ENCODE data around the gene VMP1.

VMP1 gene

DNA sequence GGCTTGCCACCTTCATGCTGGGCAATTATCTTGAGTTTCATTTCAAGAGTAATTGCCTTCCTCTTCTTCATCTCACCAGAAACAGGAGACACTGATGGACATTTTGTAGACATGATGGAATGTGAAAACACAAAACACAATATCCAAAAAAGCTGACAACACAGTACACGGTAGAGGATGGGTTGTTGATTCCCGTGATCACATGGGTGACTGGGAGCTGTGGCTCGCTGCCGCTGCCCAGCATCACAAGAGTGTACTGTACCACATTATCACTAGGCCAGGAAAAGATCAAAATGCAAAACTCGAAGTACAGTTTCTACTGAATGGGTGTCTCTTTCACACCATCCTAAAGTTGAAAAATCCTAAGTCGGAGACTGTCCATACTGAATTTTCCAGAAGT is 7.7 kb upstream of the VMP1 start:
- in situ Hi-C loops (cut with MboI; ENCODE audit: low pct_unique_long_range_greater_than_20kb, low sequenced_read_pairs) = no loop called here
- no peak for DNase-seq

DNA sequence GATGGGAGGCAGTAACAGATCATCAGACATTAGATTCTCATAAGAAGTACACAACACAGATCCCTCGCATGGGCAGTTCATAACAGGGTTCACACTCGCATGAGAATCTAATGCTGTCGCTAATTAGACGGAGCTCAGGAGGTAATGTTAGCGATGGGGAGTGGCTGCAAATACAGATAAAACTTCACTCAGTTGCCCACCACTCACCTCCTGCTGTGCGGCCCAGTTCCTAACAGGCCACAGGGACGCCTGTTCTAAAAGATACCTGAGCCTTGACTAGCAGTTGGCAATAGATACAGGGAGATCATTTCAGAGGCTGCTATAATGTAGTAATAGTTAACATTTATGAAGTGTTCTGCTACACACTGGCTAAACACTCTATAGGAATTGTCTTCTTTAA is 5.2 kb upstream of the VMP1 start:
- in situ Hi-C loops (cut with MboI; ENCODE audit: low pct_unique_long_range_greater_than_20kb, low sequenced_read_pairs) = no loop called here
- no peak for DNase-seq

DNA sequence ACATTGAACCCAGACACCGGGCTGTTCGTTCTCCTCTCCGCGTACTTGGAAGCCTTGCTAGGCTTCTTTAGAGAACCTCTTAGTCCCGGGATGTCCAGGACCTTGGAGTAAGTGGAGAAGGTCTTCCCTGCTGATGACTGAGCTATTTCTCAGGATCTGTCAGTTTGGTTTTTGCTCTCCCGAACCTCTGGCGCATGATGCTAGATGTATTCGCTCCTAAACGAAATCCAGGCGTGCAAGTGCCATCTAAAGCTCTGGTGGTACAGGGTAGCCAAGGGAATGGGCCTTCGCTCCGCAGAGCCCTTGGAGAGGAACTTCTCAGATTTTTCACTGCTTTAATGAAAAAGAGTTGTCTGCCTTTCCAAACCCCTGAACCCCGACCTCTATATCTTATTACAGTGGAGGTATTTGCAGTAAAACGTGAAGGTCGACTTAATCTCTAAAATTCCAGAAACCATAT is 547 bp downstream of the VMP1 start:
- in situ Hi-C loops (cut with MboI; ENCODE audit: low pct_unique_long_range_greater_than_20kb, low sequenced_read_pairs) = no loop called here

DNA sequence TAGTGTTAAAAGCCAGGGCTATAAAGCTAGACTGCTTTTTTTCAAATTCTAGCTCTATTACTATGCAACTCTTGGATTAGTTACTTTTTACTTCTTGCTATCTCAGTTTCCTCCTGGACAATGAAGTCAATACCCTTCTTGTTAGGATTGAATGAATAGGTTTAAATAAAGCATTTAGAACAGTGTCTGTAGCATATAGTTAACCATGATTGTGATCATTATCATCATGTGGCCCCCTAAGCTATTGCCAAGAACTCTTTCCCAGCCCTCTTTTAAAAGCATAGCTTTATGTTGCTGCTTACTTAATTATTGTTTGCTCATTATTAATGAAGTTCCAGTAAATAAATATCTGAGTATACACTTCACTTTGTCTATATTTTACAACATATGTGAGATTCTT is 4.5 kb downstream of the VMP1 start:
- no peak for DNase-seq
- in situ Hi-C loops (cut with MboI; ENCODE audit: low pct_unique_long_range_greater_than_20kb, low sequenced_read_pairs) = no loop called here

More for the DNA sequence above, 547 bp downstream of the VMP1 start:
- no peak for DNase-seq

DNA sequence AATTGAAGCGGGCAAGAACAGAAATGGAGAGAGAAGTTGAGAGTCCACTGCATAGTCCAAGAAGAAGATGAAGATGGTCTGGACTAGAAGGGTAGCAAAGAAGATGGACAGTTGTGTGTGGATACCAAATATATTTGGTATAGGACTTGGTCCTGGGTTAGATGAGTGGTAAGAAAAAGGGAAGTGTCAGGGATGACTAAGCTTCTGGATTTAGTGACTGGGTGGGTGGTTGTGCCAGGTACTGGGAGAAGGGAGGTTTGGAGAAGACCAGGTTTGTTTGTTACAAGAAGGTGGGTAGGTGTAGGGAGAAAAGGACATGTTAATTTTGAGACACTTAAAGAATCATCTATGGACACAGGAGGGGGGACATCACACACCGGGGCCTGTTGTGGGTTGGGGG is 5.4 kb downstream of the VMP1 start:
- DNase-seq = peak; percentile 48
- in situ Hi-C loops (cut with MboI; ENCODE audit: low pct_unique_long_range_greater_than_20kb, low sequenced_read_pairs) = no loop called here

DNA sequence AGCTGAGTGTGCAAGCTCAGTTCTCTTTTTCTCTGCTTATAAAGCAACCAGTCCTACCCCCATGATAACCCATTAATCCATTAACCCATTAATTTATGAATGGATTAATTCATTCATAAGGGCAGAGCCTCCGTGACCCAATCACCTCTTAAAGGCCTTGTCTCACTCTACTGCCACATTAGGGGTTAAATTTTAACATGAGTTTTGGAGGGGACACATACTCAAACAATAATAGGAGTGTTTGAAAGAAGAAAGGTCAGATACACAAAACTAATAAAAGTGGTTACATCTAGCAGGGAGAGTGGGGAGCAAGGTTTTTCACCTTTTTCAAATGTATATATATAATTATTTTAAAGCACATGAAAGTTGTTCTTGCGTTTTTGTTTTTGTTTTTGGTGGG is 6.8 kb downstream of the VMP1 start:
- DNase-seq = no peak
- in situ Hi-C loops (cut with MboI; ENCODE audit: low pct_unique_long_range_greater_than_20kb, low sequenced_read_pairs) = no loop called here

DNA sequence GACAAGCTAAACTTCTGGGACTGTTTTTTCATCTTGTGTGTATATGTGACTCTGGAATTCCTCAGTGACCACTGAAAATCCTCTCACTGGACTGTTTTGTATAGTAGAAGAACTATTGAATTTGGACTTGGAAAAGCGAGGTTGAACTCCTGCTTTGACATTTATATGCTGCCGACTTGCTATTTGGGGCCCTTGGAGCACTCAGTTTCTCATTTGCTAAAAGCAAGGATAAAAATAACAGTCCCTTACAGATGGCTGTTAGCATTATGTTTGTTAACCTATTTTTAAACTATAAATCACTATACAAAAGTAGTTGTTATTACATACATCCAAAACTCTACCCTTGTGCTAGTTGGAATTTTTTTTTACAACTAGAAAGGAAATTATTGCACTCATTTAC is 9.0 kb downstream of the VMP1 start:
- DNase-seq = no peak
- in situ Hi-C loops (cut with MboI; ENCODE audit: low pct_unique_long_range_greater_than_20kb, low sequenced_read_pairs) = no loop called here

DNA sequence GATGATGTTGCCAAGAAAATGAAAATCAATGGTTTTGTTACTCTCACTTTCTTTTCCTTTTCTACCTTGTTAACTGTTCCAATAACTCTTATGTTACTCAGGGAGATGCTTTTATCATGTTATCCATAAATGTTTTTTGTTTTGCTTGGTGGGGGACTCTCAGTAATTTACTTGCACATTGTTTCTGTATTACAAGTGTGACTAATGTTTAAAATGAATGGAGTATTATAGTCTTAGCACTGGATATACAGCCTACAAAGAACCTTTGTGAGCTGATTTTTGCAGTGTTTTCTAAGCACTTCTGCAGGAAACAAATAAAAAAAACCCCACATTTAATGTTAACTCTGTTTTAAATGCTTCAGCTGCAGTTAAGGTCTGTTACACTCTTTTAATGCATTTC is 12.1 kb downstream of the VMP1 start:
- in situ Hi-C loops (cut with MboI; ENCODE audit: low pct_unique_long_range_greater_than_20kb, low sequenced_read_pairs) = no loop called here
- DNase-seq = no peak

DNA sequence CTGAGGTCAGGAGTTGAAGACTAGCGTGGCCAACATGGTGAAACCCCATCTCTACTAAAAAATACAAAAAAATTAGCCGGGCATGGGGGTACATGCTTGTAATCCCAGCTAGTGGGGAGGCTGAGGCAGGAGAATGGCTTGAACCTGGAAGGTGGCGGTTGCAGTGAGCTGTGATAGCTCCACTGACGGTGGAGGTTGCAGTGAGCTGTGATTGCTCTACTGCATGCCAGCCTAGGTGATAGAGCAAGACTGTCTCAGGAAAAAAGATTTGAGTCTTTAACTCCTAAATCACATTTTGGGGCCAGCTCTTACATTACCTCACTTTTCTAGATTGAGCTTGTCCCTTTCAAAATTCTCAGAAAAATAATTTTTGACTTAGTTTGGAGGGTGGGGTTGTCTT is 15.2 kb downstream of the VMP1 start:
- in situ Hi-C loops (cut with MboI; ENCODE audit: low pct_unique_long_range_greater_than_20kb, low sequenced_read_pairs) = no loop called here
- no peak for DNase-seq

DNA sequence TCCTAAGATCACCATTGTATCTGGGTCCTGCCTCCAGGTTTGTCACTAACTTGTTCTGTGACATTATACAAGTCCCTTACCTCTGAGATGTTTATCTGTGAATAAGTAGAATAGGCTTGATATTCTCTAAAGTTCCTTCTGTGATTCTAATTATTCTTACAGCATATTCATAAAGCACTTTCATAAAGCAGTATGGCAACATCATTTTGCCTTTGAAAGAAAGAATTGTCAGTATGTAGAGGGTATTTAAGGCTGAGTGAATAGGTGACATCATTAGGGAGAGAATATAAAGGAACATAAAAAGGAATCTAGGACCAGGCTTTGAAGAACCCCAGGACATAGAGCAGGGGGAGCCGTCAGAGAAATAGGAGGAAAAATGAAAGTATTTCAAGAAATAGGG is 15.6 kb downstream of the VMP1 start:
- DNase-seq = no peak
- in situ Hi-C loops (cut with MboI; ENCODE audit: low pct_unique_long_range_greater_than_20kb, low sequenced_read_pairs) = no loop called here

DNA sequence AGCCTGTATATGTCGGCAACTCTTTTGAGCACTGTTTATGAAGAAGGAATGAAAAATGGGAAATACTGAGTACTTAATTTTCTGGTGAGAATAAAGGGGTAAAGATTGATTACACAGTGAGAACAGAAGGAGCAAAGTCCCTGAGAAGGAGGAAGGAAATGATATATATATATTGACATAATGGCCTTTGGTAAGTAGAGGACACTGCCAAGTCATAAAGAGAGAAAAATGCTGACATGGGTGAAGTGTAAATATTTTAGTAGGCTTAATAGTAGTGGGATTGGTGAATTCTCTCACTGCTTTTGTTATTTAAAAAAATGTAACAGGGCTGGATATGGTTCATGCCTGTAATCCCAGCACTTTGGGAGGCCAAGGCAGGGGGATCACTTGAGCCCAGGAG is 16.2 kb downstream of the VMP1 start:
- in situ Hi-C loops (cut with MboI; ENCODE audit: low pct_unique_long_range_greater_than_20kb, low sequenced_read_pairs) = no loop called here
- DNase-seq = no peak

DNA sequence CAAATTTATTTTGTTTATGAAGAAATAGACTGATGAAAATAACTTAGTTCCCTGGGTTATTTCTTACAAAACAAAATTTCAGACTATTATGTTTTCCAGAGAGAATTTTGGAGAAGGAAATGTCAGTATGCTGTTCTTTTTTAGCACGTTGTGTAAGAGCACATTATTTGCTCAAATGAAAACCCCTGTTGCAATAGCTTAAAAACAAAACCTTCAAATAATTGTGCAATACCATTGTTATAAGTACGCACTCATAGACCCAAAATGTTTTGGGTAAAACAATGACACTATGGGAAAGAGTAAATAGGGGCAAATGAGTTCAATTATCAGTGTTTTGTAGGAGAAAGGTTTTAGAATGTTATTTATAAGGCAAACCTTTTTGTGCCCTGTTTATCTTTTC is 18.2 kb downstream of the VMP1 start:
- in situ Hi-C loops (cut with MboI; ENCODE audit: low pct_unique_long_range_greater_than_20kb, low sequenced_read_pairs) = no loop called here
- DNase-seq = no peak

DNA sequence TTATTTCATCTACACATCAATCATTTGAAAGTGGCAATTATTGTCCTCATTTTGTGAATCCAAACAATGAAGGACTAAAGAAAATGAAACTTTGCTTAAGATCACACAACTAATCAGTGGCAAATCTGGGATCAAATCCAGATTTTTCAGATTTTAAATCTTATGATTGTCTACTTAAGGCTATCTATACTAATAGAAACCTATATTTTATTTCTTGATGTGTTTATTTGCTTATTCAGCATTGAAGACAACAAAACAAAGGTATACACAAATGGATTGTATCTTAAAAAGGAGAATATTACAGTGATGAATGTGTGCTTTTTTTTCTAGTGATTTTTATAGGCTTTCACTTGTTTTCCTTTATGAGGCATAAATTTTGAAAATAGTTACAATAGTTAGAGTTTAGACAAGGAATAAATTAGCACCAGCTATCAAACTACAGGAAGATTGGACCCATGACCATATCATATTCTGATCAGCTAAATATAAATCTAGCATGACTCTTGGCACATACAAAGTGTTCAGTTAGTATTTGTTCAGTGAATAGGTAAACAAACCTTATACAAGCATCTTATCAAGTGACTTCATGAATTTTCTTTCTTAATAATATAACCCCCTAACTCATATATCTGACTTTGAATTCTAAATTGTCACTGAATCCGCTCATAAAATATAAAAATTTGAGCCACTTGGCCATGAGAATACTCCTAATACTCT is 20.5 kb downstream of the VMP1 start:
- DNase-seq = no peak
- in situ Hi-C loops (cut with MboI; ENCODE audit: low pct_unique_long_range_greater_than_20kb, low sequenced_read_pairs) = no loop called here

DNA sequence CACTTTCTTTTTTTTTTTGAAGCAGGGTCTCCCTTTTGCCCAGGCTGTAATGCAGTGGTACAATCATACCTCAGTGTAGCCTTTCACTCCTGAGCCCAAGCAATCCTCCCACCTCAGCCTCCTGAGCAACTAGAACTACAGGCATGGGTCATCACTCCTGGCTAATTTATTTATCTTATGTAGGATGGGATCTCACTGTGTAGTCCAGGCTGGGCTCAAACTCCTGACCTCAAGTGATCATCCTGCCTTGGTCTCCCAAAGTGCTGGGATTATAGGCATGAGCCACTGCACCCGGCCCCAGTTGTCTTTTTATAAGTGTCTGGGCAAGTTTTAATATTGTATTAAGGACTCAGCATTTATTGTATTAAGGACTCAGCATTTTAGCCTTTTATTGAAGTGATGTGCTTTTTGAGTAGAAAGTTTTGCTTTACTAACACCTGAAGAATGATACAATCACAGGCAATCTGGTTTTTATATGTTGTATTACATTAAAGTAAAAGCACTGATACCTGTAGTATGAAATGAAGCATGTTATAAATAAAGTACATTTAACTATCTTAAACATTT is 22.9 kb downstream of the VMP1 start:
- no peak for DNase-seq
- in situ Hi-C loops (cut with MboI; ENCODE audit: low pct_unique_long_range_greater_than_20kb, low sequenced_read_pairs) = no loop called here

DNA sequence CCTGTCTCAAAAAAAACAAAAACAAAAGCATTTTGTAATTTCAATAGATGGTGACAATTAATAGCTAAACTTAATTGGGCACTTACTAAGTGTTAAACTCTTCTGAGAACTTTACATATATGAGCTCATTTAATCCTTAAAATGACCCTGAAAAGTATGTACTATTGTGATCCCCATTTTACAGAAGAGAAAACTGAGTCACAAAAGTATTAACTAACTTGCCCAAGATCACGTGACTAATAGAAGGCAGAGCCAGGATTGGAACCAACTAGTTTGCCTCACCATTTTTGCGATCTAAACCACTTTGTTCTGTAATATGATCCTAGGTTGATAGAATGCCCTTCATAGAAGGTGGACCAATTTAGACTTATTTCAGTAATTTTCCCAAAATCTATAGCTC is 26.2 kb downstream of the VMP1 start:
- in situ Hi-C loops (cut with MboI; ENCODE audit: low pct_unique_long_range_greater_than_20kb, low sequenced_read_pairs) = no loop called here

DNA sequence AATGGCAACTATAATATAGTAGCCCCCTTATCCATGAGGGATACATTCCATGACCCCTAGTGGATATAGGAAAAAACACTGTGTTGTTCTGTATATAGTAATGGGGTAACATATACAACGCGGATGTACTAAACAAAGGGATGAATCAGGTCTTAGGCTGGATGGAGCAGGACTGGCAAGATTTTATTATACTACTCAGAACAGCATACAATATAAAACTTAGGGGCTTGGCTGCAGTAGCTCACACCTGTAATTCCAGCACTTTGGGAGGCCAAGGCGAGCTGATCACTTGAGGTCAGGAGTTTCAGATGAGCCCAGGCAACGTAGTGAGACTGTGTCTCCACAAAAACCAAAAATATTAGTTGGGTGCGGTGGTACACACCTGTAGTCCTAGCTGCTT is 26.8 kb downstream of the VMP1 start:
- in situ Hi-C loops (cut with MboI; ENCODE audit: low pct_unique_long_range_greater_than_20kb, low sequenced_read_pairs) = no loop called here
- DNase-seq = no peak

More for the DNA sequence above, 26.2 kb downstream of the VMP1 start:
- DNase-seq = no peak

DNA sequence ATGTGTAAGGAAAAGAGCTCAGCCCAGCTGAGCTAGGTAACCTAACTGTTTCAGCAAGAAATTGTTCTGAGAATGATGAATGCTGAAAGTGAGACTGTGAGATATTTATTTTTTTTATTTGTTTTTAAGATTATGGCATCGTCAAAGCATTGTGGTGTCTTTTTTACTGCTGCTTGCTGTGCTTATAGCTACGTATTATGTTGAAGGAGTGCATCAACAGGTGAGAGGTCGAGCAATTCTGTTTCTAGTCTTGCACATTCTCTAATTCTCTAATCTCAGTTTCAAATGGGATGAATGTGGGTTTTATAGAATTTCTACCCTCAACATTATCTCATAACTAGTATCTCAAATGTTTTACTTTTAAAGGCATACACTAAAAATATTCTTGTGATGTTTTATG is 29.9 kb downstream of the VMP1 start:
- in situ Hi-C loops (cut with MboI; ENCODE audit: low pct_unique_long_range_greater_than_20kb, low sequenced_read_pairs) = no loop called here
- no peak for DNase-seq

DNA sequence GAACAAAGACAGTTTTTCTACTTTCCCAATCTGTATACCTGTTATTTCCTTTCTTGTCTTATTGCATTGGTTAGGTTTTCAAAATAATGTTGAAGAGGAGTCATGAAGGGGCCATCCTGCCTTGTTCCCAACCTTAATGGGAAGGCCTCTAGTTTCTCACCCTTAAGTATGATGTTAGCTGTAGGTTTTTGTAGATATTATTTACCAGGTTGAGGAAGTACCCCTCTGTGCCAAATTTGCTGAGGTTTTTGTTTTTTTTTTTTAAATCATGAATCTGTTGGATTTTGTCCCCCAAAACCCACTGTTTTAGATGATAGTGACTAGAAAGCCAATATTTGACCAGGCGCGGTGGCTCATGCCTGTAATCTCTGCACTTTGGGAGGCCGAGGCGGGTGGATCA is 36.4 kb downstream of the VMP1 start:
- in situ Hi-C loops (cut with MboI; ENCODE audit: low pct_unique_long_range_greater_than_20kb, low sequenced_read_pairs) = no loop called here

DNA sequence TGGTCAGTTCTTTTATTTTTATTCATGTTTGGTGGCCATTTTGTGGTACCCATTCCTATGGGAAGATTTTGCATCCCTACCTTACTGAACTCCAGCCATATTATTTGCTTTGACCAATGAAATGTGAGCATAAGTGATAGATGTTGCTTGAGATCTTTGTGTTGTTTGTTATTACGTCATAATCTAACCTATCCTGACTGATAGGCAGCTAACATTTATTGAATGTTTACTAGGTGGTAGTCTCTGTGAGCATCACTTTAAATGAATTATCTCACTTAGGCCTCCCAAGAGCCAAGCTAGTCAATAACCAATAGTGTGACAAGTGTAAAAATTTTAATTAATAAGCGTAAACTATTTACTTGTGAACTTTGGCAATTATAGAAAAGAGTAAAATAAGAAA is 37.6 kb downstream of the VMP1 start:
- in situ Hi-C loops (cut with MboI; ENCODE audit: low pct_unique_long_range_greater_than_20kb, low sequenced_read_pairs) = no loop called here
- no peak for DNase-seq

More for the DNA sequence above, 36.4 kb downstream of the VMP1 start:
- no peak for DNase-seq

DNA sequence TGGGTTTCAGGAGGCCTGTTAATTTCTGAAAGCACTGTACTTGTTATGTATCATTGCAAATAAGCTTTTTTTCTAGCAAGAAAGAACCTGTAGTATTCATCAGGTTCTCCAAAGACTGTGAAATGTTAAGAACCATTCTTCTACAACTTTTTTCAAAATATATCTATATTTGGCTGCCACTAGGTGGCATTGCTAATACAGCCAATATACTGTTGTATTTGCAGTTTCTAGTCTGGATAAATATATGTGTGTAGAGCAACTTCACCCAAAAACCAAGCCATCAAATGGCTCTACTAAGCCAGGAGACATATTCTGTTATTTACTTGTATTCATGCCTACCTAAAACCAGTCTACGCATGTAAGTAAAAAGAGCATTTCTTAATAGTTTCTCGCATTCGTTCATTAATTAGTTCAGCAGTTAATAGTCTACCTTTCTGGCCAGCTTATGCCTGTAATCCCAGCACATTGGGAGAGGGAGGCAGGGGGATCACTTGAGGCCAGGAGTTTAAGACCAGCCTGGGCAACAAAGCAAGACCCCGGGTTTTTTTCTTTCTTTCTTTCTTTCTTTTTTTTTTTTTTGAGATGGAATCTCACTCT is 39.5 kb downstream of the VMP1 start:
- DNase-seq = peak; percentile 53
- in situ Hi-C loops (cut with MboI; ENCODE audit: low pct_unique_long_range_greater_than_20kb, low sequenced_read_pairs) = no loop called here

DNA sequence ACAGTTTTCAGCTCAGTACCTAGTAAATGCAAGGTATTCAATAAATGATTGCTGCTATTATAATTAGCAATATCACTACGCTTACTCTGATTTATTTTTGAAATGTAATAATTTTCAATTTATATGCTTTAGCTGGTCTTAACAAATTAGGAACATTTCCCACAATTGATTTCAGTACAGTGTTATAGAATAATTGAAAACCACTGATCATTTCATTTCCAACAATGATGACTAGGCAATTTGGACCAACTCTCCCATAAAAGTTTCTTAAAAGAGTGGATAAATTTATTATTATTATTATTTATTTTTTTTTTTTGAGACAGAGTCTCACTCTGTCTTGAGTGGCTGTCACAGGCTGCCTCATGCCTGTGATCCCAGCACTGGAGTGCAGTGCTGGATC is 41.1 kb downstream of the VMP1 start:
- in situ Hi-C loops (cut with MboI; ENCODE audit: low pct_unique_long_range_greater_than_20kb, low sequenced_read_pairs) = no loop called here
- DNase-seq = no peak

Data from KBM-7 (cell line).